Measurements from ENCODE around the gene RSL1D1.
A peak's percentile ranks its signal among the peaks of the same experiment; 100 is the strongest.

RSL1D1 gene

GRCh38 chr16:11844499-11844898 is 6.8 kb downstream of the RSL1D1 start:
- TF ChIP-seq CTCF (IDR thresholded peaks at IDR 0.05; ENCODE audit: low read depth, low read length): no peak
- no peak for DNase-seq (ENCODE audit: extremely low read depth, low read depth)

- no peak for DNase-seq (ENCODE audit: extremely low read depth, low read depth)
- TF ChIP-seq CTCF (IDR thresholded peaks at IDR 0.05; ENCODE audit: low read depth, low read length): no peak
These were observed 7.5 kb downstream of the RSL1D1 start for GRCh38 chr16:11843861-11844260.

GRCh38 chr16:11843206-11843605 is 8.1 kb downstream of the RSL1D1 start:
- no peak for DNase-seq (ENCODE audit: extremely low read depth, low read depth)
- no peak for TF ChIP-seq CTCF (IDR thresholded peaks at IDR 0.05; ENCODE audit: low read depth, low read length)

- DNase-seq (ENCODE audit: extremely low read depth, low read depth): no peak
- no peak for TF ChIP-seq CTCF (IDR thresholded peaks at IDR 0.05; ENCODE audit: low read depth, low read length)
These were observed 10.3 kb downstream of the RSL1D1 start for GRCh38 chr16:11841026-11841425.

- no peak for DNase-seq (ENCODE audit: extremely low read depth, low read depth)
- TF ChIP-seq CTCF (IDR thresholded peaks at IDR 0.05; ENCODE audit: low read depth, low read length): no peak
These were observed 14.6 kb downstream of the RSL1D1 start for GRCh38 chr16:11836650-11837244.

- TF ChIP-seq CTCF (IDR thresholded peaks at IDR 0.05; ENCODE audit: low read depth, low read length): no peak
These were observed 15.3 kb downstream of the RSL1D1 start for GRCh38 chr16:11835891-11836649.

GRCh38 chr16:11835309-11835708 is 16.0 kb downstream of the RSL1D1 start:
- no peak for TF ChIP-seq CTCF (IDR thresholded peaks at IDR 0.05; ENCODE audit: low read depth, low read length)
- no peak for DNase-seq (ENCODE audit: extremely low read depth, low read depth)

More at GRCh38 chr16:11835891-11836649, 15.3 kb downstream of the RSL1D1 start:
- peak; percentile 30 for DNase-seq (ENCODE audit: extremely low read depth, low read depth)
